ENCODE measurements around the gene MLLT1. TPM values are rescaled to one million over a fixed set of nuclear protein-coding genes. Genes with fewer than 3 reads are reported as not detected.

Gene MLLT1
- total RNA-seq, 1 donor from 2014 or later: 106 TPM

DNA sequence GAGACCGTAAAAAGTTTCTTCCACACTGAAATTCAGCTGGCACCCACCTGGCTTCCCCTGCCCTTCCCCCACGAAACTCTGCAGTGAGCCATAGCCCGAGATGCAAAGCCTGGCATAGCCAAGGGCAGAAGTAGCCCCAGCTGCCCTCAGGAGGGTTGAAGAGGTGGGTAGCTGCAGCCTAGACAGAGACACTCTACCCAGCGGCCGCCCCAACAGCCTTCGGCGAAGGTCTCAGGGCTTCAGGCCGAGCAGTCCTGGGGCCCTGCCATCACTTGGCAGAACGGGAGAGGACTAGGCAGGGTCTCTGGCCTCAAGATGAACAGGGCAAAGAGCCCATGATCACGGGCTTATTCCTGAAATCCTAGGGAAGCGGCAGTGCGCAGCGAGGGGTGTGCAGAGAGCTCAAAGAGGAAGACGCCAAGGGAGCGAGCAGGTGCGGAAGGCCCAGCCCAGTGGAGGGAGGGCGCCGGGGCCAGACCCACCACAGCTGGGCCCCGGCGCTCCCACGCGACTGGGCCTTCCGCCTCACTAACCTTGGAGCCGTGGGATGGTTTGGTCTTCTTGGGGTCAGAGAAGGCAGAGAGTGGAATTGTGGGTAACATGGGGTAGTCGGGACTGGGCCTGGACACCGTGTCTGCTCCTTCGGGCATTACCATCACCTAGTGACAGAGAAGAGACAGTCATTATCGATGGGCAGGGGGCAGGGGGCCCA lies 53.2 kb downstream of the MLLT1 start:
- no peak for DNase-seq (ENCODE audit: low spot score, unreplicated experiment)
- TF ChIP-seq, protein P1, sequence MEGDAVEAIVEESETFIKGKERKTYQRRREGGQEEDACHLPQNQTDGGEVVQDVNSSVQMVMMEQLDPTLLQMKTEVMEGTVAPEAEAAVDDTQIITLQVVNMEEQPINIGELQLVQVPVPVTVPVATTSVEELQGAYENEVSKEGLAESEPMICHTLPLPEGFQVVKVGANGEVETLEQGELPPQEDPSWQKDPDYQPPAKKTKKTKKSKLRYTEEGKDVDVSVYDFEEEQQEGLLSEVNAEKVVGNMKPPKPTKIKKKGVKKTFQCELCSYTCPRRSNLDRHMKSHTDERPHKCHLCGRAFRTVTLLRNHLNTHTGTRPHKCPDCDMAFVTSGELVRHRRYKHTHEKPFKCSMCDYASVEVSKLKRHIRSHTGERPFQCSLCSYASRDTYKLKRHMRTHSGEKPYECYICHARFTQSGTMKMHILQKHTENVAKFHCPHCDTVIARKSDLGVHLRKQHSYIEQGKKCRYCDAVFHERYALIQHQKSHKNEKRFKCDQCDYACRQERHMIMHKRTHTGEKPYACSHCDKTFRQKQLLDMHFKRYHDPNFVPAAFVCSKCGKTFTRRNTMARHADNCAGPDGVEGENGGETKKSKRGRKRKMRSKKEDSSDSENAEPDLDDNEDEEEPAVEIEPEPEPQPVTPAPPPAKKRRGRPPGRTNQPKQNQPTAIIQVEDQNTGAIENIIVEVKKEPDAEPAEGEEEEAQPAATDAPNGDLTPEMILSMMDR (IDR thresholded peaks at IDR 0.05; ENCODE audit: unreplicated experiment): no peak
- H3K4me1 Mint-ChIP-seq (ENCODE audit: low read depth): no peaks in the 10 kb centered on the region
- no peak overlapping the region for H3K27ac Mint-ChIP-seq
- H3K4me3 Mint-ChIP-seq (ENCODE audit: low read depth): no peak overlapping the region
- no peaks in the 10 kb centered on the region for H3K27me3 Mint-ChIP-seq
- H3K9me3 Mint-ChIP-seq (ENCODE audit: low read depth): no peaks in the 10 kb centered on the region
- peaks cover 8% of the 10 kb centered on the region for H3K36me3 Mint-ChIP-seq (ENCODE audit: insufficient read depth)

DNA sequence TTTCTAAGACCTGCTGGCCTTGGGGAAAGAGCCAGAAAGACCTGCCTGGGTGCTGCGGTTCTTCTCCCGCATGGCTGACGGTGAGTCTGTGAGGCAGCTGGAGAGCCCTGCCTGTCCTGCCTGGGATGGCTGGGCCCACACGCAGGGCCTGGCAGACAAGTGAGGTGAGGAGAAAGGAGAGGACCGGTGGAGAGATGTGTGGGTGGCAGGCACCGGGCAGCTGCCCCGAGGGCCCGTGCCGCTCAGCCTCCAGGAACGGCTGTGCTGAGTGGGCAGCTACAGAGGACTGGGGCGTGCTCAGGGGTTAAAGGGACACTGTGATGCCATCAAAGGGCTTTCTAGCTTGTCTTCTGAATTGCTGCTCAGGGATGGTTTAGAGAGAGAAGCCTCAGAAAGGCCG lies 53.8 kb downstream of the MLLT1 start:
- Mint-ChIP-seq H3K36me3 (ENCODE audit: insufficient read depth) (peaks cover 8% of the 10 kb centered on the region), H3K9me3 (ENCODE audit: low read depth) (no peaks in the 10 kb centered on the region), H3K27me3 (no peaks in the 10 kb centered on the region), H3K27ac (no peak overlapping the region), H3K4me3 (ENCODE audit: low read depth) (no peak overlapping the region), H3K4me1 (ENCODE audit: low read depth) (no peaks in the 10 kb centered on the region)
- no peak for DNase-seq (ENCODE audit: low spot score, unreplicated experiment)
- TF ChIP-seq, protein P1 (IDR thresholded peaks at IDR 0.05; ENCODE audit: unreplicated experiment): no peak

DNA sequence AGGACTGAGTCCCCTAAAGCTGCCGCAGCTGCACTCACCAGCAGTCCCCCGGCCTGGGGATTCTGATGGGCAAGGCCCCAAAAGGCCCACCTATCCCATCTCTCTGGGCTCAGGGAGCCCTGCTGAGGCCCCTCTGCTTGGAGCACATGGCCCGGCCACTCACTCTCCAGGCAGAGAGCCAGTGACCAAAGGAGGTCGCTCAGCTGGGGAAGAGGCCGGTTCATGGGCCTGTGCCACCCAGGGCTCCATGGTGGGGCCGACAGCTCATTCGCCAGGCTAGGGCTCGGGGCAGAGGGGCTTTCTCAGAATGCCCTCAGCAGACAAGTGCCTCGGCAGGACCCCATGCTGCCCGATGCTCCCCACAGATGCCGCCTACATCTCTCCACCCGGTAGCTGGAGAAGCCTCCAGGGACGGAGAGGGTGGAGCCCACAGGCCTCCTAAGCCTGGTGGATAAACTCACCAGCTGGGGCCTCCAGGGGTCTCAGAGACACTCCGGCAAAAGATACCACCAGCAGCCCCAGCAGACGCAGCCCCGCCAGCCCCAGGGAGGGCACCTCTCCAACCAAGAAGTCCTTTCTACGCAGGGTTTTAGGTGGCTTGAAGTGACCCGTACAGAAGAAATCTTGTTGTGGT lies 54.4 kb downstream of the MLLT1 start:
- Mint-ChIP-seq H3K27me3 (no peaks in the 10 kb centered on the region), H3K4me1 (ENCODE audit: low read depth) (no peaks in the 10 kb centered on the region), H3K9me3 (ENCODE audit: low read depth) (no peaks in the 10 kb centered on the region), H3K27ac (no peak overlapping the region), H3K36me3 (ENCODE audit: insufficient read depth) (peaks cover 8% of the 10 kb centered on the region), H3K4me3 (ENCODE audit: low read depth) (no peak overlapping the region)
- TF ChIP-seq, protein P1 (IDR thresholded peaks at IDR 0.05; ENCODE audit: unreplicated experiment): no peak
- no peak for DNase-seq (ENCODE audit: low spot score, unreplicated experiment)

DNA sequence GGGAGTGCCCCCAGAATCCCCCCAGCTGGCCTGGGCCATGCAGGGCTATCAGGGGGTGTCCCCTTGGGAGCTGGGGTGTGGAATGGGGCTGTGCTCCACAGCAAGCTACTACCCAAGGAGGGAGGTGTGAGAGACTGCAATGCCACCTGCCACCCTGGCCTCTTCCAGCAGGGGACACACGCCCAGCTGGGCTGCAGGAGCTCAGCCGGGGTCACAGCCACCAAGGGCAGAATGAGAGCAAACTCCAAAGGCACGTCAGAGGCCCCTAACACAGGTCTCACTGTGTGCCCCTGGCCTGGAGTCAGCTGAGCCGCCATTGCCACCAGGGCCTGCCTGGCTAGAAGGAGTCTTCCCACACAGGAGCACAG lies 55.5 kb downstream of the MLLT1 start:
- no peak overlapping the region for H3K4me3 Mint-ChIP-seq (ENCODE audit: low read depth)
- no peaks in the 10 kb centered on the region for H3K4me1 Mint-ChIP-seq (ENCODE audit: low read depth)
- no peak overlapping the region for H3K27ac Mint-ChIP-seq
- DNase-seq (ENCODE audit: low spot score, unreplicated experiment): no peak
- no peaks in the 10 kb centered on the region for H3K9me3 Mint-ChIP-seq (ENCODE audit: low read depth)
- TF ChIP-seq, protein P1 (IDR thresholded peaks at IDR 0.05; ENCODE audit: unreplicated experiment): no peak
- H3K27me3 Mint-ChIP-seq: no peaks in the 10 kb centered on the region
- H3K36me3 Mint-ChIP-seq (ENCODE audit: insufficient read depth): peaks cover 4% of the 10 kb centered on the region

DNA sequence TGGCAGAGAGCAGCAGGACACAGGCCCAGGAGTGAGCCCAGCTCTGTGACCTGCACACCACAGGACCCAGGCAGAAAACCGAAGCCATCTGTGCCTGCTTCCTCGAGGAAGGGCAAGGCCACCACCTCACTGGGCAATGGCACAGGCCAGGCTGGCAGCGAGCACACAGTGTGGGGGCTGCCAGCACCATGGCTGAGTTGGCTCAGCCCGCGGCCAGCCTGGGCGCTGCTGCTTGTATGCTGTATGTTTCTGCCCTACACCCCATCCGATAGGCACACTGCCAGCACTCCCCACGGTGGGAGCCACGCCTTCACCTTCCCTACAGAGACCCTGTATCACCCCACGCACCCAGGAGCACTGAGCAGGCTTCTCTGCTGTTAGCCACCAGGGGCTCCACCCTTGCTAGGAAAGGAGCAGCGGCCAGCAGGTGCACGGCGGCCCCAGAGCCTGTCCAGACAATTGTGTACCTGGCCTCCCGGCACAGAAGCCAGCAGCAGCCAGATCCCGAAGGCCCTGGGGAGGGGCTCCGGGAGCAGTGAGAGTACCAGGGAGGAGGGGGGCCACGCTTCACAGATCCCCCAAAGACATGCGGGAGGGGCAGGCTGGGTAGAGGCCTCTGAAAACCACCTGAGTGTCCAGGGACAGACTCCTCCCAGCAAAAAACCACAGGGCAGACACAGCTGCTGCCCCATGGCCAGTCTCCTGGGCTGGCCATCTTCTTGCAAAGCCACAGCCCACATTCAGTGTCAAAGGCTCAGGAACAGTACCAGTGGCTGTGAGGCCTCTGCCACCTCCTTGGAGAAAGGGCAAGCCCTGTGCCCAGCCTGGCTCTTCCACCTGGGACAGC lies 56.1 kb downstream of the MLLT1 start:
- Mint-ChIP-seq H3K9me3 (ENCODE audit: low read depth) (no peaks in the 10 kb centered on the region), H3K27me3 (no peaks in the 10 kb centered on the region), H3K36me3 (ENCODE audit: insufficient read depth) (peaks cover 4% of the 10 kb centered on the region), H3K4me1 (ENCODE audit: low read depth) (no peaks in the 10 kb centered on the region), H3K4me3 (ENCODE audit: low read depth) (no peak overlapping the region), H3K27ac (no peak overlapping the region)
- no peak for DNase-seq (ENCODE audit: low spot score, unreplicated experiment)
- TF ChIP-seq, protein P1 (IDR thresholded peaks at IDR 0.05; ENCODE audit: unreplicated experiment): no peak

All from progenitor cell of endocrine pancreas (in vitro differentiated cells).